NCI-H1092 treated with DMSO at 0.1 percent for 48 hours (cell line): ENCODE measurements around the gene CD164L2.

Experiments
- DNase-seq: peaks from one replicate; lab custom pipeline; 2025; lab: John Stamatoyannopoulos, UW

CD164L2 gene

DNA sequence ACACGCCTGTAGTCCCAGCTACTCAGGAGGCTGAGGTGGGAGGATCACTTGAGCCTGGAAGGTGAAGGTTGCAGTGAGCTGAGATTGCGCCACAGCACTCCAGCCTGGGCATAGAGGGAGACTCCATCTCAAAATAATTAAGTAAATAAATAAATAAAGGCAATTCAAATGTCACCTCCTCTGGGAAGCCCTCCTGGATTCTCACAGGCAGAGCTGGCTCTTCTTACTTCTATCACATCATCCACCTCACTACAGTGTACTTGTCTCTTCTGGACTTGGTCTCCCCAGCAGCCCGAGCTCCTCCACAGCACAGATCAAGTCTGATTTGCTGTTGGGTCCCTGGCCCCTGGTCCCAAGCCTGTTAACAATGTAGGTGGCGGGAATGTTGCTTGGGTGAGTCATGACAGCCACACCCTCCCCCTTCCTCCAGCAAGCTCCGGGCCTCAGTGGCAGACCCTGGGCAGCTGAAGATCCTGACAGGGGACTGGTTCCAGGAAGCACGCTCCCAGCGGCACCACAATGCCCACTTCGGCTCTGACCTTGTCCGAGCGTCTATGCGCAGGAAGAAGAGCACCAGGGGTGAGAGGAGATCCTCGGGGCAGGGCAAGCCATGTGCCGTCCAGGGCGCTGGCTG is 36.0 kb downstream of the CD164L2 start:
- DNase-seq: no peak

DNA sequence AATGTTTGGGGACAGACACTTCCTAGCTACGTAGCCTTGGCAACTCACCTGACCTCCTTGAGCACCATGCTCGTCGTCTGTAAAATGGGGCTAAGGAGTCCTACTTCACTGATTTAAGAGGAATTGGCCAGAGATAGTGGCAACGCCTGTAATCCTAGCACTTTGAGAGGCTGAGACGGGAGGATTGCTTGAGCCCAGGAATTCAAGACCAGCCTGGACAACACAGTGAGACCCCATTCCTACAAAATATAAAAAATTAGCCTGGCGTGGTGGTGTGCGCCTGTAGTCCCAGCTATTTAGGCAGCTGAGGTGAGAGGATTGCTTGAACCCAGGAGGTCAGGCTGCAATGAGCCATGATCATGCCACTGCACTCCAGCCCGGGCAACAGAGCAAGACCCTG is 36.8 kb downstream of the CD164L2 start:
- no peak for DNase-seq

DNA sequence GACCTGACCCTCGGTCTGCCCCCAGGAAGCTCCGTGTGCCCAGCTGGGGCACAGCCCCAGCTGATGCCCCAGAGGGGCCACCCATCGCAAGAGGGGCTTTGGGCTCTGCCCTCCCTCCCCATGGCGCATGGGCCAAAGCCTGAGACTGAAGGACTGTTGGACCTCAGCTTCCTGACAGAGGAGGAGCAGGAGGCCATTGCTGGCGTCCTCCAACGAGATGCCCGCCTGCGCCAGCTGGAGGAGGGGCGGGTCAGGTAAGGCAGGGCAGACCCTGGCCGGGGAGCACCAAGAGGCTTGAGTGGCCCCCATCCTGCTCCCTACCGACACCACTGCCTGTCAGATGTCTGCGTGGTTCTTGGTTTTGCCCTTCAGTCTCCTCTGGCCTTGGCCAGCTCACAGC is 37.9 kb downstream of the CD164L2 start:
- no peak for DNase-seq

DNA sequence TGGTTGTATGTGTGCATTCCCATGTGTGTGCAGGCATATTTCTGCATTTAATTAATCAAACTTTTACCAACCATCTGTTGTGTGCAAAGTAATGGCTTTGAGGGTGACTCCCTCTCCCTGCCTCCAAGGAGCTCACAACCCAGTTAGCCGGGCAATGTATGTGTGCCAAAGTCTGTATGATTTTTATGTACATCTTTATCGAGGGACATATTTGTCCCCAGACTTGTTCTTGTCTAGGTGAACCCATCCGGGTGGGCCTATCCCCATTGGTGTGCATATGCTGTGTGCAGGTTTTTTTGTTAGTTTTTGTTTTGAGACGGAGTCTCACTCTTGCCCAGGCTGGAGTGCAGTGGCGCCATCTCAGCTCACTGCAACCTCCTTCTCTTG is 39.5 kb downstream of the CD164L2 start:
- DNase-seq: no peak

DNA sequence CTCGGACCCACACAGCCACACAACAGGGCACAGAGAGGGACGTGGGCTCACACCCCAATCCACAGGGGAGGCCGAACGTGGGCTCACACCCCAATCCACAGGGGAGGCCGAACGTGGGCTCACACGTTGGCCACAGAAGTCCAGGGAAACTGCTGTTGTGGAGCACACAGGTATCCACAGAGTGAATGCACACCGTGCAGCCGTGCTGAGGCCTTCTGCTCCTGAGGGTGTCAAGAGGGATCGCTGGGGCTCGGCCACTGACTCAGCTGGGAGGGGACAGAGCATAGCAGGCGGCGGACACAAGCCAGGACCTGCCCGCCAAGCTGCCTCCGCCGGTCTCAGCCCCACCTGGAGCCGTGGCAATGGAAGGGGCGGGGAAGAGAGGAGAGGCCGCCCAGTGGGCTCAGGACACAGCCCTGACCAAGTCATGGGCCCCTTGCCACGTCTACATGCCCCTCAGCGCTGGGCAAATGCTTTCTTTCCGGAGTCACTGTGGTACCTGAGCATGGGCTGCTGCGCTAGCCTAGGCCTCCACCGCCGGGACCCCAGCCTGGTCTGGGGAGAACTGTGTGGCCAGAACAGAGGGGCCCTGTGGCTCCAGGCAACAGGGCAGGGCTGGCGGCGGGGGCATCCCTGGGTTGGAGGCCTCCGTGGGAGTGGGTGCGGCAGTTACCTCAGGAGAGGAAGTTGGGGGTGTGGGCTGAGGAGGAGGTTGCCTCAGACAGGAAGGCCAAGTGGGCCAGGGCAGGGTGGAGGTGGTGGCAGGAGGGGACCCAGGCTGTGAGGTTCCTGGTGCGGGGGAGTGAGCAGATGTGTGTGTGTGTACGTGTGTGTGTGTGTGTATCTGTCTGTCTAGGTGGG is 40.1 kb downstream of the CD164L2 start:
- no peak for DNase-seq

DNA sequence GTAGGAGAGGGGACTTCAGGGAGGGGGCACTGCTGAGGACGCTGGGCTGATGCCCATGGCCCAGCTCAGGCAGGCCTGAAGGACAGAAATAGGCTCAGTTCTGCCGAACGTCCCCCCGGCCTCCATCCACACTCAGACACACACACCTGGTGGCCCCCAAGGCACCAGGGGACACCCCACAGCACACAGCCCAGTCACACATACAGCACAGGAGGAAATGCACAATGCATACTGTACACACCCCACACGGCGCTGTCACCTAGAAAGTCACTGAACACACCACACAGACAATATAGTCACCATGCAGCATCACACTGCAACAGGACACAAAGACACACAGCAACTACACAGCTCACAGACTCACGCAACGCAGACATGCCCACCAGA is 40.7 kb downstream of the CD164L2 start:
- no peak for DNase-seq

DNA sequence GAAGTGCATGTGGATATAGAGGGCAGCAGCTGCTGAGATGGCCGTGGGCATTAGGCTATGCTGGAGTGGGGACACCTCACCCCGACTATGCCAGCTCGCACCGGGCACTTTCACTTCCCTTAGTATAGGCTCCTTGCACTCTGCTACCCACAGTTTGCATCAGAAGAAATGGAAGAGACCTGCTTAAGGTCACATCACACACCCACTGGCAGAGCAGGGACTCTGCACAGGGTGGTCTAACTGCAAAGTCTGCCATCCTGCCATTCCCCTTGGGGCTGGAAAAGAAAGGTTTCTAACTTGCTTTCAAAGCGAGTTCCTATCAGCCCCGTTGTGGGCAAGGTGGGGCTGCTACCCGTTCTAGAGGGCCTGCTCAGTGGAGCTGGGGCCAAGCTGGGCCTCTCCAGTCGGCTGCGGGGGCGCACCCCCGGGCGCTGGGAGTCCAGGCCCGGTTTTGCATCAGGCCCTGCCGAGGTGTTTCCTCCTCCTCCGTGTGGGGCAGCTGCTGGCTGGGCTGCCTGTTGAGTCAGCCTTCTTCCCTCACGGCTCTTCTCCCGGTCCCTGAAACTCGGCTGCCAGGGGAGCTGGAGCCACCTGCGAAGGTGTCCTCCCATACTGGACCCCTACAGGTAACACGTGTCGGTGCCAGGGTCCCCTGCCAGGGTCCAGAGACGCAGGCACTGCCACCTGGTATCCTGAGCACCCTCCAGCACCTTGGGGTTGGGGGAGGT is 41.4 kb downstream of the CD164L2 start, which contains the start of gene SYTL1:
SYTL1 (plus strand) TSS at position 498 of the 728 bp plus-strand sequence. CDS start 3,313 bp downstream, outside the sequence.
- DNase-seq: no peak

DNA sequence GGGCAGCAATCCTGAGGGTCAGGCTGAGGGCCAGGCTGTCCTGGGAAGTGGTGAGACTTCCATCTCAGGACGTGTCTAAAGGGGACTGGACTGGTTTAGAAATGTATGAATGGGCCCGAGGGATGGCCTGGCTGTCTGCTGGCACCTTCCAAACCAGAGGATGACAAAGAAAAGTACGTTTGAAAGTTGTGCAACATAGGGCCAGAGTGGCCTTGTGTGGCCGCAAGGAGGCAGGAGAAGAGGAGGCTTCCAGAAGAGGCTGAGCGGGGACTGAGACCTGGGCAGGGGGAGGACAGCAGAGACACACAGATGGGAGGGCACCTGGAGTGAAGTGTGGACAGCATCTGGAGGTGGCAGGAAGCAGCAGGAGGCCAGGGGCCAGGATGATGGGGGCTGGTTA is 43.9 kb downstream of the CD164L2 start:
- no peak for DNase-seq

DNA sequence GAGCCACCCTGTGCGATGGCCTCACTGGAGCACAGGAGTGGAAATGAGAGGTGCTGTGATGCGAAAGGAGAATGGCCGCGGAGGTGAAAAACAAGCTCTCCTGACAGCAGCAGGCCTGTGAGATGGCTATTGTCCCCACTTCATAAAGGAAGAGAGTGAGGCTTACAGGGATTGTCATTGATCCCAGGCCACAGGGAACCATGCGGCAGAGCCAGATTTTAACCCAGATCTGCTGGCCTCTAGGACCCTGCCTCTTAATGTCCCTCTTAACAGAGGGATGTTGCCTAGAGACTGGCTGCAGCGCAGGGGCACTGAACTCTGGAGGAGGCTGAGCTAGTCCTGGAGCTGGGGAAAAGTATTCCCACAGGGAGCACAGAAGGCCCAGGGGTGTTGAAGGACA is 44.4 kb downstream of the CD164L2 start:
- no peak for DNase-seq

DNA sequence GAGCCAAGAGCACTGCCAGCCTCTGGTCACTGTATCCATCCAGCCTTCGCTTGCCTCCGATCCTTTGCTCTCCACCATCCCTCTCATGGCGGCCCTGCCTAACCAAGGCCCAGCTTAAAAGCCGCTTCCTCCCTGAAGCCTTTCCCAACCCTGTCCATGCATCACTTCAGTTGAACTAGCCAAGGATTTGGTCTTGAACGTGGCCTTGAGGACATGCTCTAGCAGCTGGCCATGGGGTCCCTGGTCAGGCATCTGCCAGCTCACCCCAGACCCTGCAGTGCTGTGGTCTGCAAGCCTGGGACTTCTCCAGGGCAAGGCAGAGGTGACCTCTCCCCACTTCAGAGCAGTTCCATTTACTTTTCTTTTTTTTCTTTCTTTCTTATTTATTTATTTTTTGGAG is 46.4 kb downstream of the CD164L2 start:
- no peak for DNase-seq

DNA sequence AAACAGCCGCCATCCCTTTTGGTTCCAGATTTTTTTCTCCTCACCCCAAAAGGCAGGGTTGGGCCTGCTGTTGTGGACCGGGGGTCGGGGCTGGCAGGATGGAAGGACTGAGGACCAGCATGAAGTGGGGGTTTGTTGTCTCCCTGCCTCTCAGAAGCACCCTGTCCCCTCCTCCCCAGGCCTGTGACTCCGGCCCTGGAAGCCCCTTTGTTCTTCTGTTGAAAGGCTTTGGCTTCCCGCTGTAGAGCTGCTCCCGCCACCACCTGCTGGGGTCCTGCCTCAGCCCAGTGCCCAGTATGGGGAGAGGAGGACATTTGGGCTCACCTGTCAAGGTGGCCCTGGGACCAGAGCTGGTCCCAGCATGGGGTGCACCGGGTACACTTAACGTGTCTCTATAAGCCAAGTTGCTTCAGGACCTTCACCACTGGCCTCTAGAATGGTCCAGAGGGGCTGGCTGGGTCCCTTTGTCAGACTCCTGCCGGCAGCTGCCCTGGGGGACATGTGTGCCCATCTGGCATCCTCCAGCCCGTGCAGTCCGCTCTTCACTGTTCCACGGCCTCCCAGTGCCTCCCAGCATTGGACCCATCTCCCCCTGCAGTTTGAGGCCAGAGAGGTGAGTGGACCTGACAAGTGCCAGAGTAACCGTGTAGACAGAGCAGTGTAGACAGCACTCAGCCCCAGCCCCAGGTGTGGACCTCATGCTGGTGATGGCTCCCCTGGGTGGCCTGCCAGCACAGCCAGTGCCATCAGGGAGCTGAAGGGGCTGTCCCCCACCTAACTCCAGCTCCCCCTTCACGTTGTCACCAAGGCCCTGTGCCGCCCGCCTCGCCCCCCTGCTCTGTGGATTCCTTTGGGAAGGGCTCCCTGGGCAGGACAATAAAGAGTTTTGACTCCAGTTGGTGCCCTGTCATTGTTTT is 47.4 kb downstream of the CD164L2 start:
- DNase-seq: no peak

DNA sequence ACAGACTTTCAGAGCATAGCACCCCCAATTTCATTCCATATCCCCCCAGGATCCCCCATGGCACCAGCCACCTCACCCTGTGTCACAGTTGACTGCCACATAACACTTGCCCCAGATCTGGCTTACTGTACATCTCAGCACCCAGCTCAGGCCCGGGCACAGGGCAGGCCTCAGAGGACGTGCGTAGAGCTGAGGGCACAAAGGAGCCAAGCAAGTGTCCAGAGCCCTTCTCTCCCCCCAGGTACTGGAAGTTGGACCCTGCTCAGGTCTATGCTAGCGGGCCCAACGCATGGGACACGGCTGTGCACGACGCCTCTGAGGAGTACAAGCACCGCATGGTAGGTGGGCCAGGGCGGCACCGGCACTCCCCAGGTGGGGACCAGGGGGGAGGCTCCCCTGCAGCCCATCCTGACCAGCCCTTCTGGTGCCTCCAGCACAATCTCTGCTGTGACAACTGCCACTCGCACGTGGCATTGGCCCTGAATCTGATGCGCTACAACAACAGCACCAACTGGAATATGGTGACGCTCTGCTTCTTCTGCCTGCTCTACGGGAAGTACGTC is 49.3 kb downstream of the CD164L2 start:
- no peak for DNase-seq

DNA sequence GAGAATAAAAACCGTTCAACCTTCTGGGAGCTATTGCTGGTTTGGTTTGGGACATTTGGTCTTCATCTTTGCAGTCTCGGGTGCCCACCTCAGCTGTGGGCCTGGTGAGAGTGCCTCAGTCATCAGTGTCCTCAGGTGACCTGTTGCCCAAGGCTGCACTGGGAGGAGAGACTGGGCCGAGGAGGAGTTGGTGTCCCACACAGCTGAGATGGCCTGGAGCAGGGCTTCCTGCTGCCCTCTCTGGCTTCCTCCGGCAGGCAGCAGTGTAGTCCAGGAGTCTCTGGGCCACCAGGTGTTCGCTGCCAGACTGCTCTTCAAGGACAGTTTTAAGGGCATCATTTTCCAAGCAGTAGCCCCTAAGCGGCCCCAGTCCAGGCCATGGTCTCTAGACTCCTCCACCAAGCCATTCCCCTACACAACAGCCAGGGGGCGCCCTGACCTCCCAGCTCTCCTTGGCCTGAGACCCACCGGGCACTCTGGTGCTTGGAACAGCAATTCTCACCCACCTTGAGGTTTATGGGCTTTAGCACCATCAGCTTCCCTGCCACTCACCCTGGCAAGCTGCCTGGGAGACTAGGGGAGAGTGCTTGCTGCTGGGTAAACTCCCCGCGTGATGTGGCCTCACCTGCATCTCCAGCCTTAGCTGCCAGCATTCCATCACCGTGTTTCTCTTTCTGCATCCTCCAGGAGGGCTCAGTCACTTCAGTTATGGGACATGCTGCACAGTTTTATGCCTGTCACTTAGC is 50.4 kb downstream of the CD164L2 start:
- peak; percentile 26 for DNase-seq

DNA sequence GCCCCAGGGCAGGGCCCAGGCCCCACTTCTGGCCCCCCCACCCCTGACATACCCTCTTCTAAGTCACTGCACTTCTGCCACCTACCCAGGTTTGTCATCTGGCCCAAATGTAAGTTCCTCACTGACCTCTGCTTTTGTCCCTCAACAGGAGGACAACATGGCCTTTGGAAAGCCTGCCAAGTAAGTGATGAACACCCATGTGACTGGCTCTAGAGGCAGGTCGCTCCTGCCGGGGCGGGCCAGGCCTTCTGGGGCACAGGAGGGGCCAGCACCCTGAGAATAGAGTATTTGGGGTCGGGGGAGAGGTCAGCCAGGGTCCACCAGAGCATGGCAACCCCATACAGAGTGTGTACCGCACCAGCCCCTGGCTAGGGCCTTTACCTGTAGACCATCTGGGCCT is 51.2 kb downstream of the CD164L2 start:
- DNase-seq: no peak

DNA sequence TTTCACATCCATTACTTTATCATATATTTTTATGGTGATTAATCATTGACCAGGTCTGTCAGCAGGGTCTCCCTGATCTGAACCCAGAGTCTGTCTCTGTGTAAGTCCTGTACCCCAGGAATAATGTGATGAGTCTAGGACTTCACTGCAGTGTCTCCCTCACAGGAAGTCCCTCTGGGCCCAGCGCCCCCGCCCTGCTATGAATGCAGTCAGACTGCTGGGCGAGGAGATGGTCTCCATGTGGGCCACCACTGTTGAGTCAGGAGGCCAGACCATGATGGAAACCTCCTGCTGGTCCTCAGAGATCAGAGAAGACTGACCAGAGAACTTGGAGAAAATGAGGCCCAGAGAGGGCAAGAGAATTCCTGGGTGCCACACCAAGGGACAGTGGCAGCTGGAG is 51.7 kb downstream of the CD164L2 start:
- no peak for DNase-seq

DNA sequence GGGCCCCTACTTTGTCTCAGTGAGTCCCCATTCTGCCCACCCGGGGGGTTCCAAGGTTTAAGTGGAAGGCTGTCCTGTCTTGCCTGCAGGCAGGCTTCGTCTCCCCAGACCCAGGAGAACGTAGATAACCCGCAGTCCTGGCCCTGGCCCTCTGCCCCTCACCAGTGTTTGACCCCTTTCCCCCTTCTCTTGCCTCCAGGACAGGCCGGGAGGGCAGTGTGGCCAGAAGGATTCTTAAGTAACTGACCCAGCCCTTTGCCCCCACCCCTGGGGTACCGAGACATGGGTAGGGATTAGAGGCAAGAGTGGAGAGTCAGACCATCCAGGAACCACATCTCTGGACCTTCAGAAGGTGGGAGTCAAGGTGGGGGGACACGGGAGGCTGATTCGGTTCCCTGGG is 52.3 kb downstream of the CD164L2 start:
- DNase-seq: no peak
